ENCODE results near the gene CFAP210. TPM values are rescaled to one million over a fixed set of nuclear protein-coding genes. Genes with fewer than 3 reads are reported as not detected.

The CFAP210 gene
- total RNA-seq, 1 donor from 2014 or later: not detected

DNA sequence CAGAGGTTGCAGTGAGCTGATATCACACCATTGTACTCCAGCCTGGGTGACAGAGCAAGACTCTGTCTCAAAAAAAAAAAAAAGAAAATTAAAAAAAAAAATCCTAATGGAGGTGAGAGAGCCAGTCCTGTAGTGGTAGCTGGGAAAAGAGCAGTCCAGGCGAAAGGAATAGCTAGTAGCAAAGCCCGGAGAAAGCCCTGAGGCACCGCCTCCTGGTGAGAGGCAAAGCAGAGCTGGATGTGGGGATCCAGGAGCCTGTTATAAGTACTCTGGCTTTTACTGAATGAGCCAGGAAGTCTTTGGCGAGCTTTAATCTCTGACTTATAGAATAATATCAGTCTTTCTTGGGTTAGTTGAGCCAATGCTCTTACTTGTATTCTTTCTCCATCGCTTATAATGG, 32.9 kb upstream of the CFAP210 start:
- Histone ChIP-seq H3K4me1 (no peaks in the 10 kb centered on the region), H3K9me3 (no peaks in the 10 kb centered on the region), H3K4me3 (no peak overlapping the region), H3K27me3 (no peaks in the 10 kb centered on the region), H3K27ac (no peak overlapping the region), H3K36me3 (no peaks in the 10 kb centered on the region)
- no peak for DNase-seq (ENCODE audit: low spot score in 2 of 2)
- intact Hi-C loops (cut with DNase I): no loop called here
- no peak for TF ChIP-seq CTCF (IDR thresholded peaks at IDR 0.05)

- no peak for TF ChIP-seq CTCF (IDR thresholded peaks at IDR 0.05)
- no peak for DNase-seq (ENCODE audit: low spot score in 2 of 2)
- no peaks in the 10 kb centered on the region for H3K36me3 ChIP-seq
- intact Hi-C loops (cut with DNase I): no loop called here
- H3K4me3 ChIP-seq: no peak overlapping the region
- no peaks in the 10 kb centered on the region for H3K9me3 ChIP-seq
- H3K27me3 ChIP-seq: no peaks in the 10 kb centered on the region
- no peaks in the 10 kb centered on the region for H3K4me1 ChIP-seq
- H3K27ac ChIP-seq: no peak overlapping the region
These were observed 26.8 kb upstream of the CFAP210 start for GRCh38 chr2:169721016-169721415.

GRCh38 chr2:169718930-169719504, 24.8 kb upstream of the CFAP210 start:
- H3K27ac ChIP-seq: no peak overlapping the region
- no peaks in the 10 kb centered on the region for H3K9me3 ChIP-seq
- no peak overlapping the region for H3K4me3 ChIP-seq
- DNase-seq (ENCODE audit: low spot score in 2 of 2): no peak
- H3K27me3 ChIP-seq: no peaks in the 10 kb centered on the region
- TF ChIP-seq CTCF (IDR thresholded peaks at IDR 0.05): no peak
- H3K4me1 ChIP-seq: peaks cover 0 to 3% of the 10 kb centered on the region in 2 donors
- intact Hi-C loops (cut with DNase I): no loop called here
- H3K36me3 ChIP-seq: no peaks in the 10 kb centered on the region

DNA sequence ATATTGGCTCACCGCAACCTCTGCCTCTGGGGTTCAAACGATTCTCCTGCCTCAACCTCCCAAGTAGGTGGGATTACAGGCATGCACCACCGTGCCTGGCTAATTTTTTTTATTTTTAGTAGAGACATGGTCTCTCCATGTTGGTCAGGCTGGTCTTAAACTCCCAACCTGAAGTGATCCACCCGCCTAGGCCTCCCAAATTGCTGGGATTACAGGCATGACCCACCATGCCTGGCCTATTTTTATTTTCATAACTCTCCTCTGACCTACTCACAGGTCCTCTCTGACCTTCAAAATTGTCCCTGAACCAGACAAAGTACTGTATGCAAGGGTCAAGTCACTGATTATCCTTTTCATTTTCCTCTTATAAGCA, 23.5 kb upstream of the CFAP210 start:
- H3K4me1 ChIP-seq: peaks cover 0 to 3% of the 10 kb centered on the region in 2 donors
- no peak for TF ChIP-seq CTCF (IDR thresholded peaks at IDR 0.05)
- no peak for DNase-seq (ENCODE audit: low spot score in 2 of 2)
- no peaks in the 10 kb centered on the region for H3K9me3 ChIP-seq
- H3K4me3 ChIP-seq: no peak overlapping the region
- H3K27ac ChIP-seq: no peak overlapping the region
- H3K27me3 ChIP-seq: no peaks in the 10 kb centered on the region
- H3K36me3 ChIP-seq: no peaks in the 10 kb centered on the region
- intact Hi-C loops (cut with DNase I): no loop called here

- TF ChIP-seq CTCF (IDR thresholded peaks at IDR 0.05): no peak
- Histone ChIP-seq H3K4me3 (no peak overlapping the region), H3K9me3 (no peaks in the 10 kb centered on the region), H3K36me3 (no peaks in the 10 kb centered on the region), H3K27ac (no peak overlapping the region), H3K4me1 (peaks cover 0 to 3% of the 10 kb centered on the region in 2 donors), H3K27me3 (no peaks in the 10 kb centered on the region)
- no peak for DNase-seq (ENCODE audit: low spot score in 2 of 2)
- intact Hi-C loops (cut with DNase I): no loop called here
These were observed 22.9 kb upstream of the CFAP210 start for GRCh38 chr2:169716938-169717690.
